Left ventricle myocardium inferior (tissue), 1 donor: Measurements from ENCODE around the gene BRINP2. TPM values are rescaled to one million over a fixed set of nuclear protein-coding genes. Genes with fewer than 3 reads are reported as not detected.
A peak's percentile ranks its signal among the peaks of the same experiment; 100 is the strongest.

ENCODE experiments used
- DNase-seq: peaks from one replicate; pipeline ENCODE4 v3.0.0-alpha.2; 2020
- H3K27ac ChIP-seq: fragments of 200-600 bp; replicated peaks from 2 replicates; pipeline ENCODE4 v1.8.0; 2021
- H3K27me3 ChIP-seq: fragments of 200-600 bp; 2 replicates; pipeline ENCODE4 v1.8.0; 2021; ENCODE audit warnings: low read depth
- H3K36me3 ChIP-seq: fragments of 200-600 bp; 2 replicates; pipeline ENCODE4 v1.8.0; 2021
- H3K4me1 ChIP-seq: fragments of 200-600 bp; 2 replicates; pipeline ENCODE4 v1.8.0; 2021
- H3K4me3 ChIP-seq: fragments of 200-600 bp; 2 replicates; pipeline ENCODE4 v1.8.0; 2021; ENCODE audit warnings: mild to moderate bottlenecking, moderate library complexity
- H3K9me3 ChIP-seq: fragments of 200-600 bp; replicated peaks from 2 replicates; pipeline ENCODE4 v1.8.0; 2021
- intact Hi-C: fragments of 100-400 bp; cut with micrococcal nuclease; formaldehyde crosslinking; loops from one replicate; pipeline ENCODE4 v1.11.0; 2022
- total RNA-seq: library from RNA; stranded (reverse); fragmentation: NEBNext Ultra II Directional; extraction: Animal tissue kit (Norgen Biotek cat#: 25700); gene quantifications from one replicate; pipeline ENCODE4 v1.2.1, GENCODE V29; 2021
- TF ChIP-seq, protein P1 (sequence below): fragments of 200-600 bp; IDR thresholded peaks from 2 replicates; pipeline ENCODE4 v1.8.0; 2021; ENCODE audit warnings: antibody characterized with exemption, mild to moderate bottlenecking, borderline replicate concordance
- donor health status: DM: no; HTN: yes; CAD: no; lungs with severe emphysema.

The BRINP2 gene
- total RNA-seq, 1 donor from 2014 or later = 0.66 TPM

DNA sequence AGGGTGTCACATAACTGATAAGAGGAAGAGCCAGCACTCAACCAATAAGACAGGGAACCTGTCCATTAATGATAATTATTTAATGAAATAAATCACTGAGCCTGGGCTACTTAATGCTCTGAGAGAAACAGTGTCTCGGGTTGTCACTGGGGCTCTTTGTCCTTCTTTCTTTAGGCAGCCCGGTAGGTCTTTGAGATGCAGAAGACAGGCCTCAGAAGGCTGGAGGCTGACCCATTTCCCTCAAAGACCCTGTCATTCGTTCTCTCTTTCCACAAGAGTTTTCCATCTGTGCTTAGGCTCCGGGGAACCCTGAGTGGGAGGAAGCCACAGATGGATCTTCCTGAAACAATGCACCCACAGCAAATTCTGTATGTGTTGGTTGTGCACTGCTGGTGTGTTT lies 68.2 kb downstream of the BRINP2 start:
- no peak for DNase-seq
- Histone ChIP-seq H3K36me3 (no peaks in the 10 kb centered on the region), H3K9me3 (no peaks in the 10 kb centered on the region), H3K27me3 (peaks cover 9% of the 10 kb centered on the region), H3K4me1 (no peaks in the 10 kb centered on the region), H3K27ac (no peak overlapping the region), H3K4me3 (no peak overlapping the region)
- TF ChIP-seq, protein P1, sequence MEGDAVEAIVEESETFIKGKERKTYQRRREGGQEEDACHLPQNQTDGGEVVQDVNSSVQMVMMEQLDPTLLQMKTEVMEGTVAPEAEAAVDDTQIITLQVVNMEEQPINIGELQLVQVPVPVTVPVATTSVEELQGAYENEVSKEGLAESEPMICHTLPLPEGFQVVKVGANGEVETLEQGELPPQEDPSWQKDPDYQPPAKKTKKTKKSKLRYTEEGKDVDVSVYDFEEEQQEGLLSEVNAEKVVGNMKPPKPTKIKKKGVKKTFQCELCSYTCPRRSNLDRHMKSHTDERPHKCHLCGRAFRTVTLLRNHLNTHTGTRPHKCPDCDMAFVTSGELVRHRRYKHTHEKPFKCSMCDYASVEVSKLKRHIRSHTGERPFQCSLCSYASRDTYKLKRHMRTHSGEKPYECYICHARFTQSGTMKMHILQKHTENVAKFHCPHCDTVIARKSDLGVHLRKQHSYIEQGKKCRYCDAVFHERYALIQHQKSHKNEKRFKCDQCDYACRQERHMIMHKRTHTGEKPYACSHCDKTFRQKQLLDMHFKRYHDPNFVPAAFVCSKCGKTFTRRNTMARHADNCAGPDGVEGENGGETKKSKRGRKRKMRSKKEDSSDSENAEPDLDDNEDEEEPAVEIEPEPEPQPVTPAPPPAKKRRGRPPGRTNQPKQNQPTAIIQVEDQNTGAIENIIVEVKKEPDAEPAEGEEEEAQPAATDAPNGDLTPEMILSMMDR = no peak
- intact Hi-C loops = no loop called here

DNA sequence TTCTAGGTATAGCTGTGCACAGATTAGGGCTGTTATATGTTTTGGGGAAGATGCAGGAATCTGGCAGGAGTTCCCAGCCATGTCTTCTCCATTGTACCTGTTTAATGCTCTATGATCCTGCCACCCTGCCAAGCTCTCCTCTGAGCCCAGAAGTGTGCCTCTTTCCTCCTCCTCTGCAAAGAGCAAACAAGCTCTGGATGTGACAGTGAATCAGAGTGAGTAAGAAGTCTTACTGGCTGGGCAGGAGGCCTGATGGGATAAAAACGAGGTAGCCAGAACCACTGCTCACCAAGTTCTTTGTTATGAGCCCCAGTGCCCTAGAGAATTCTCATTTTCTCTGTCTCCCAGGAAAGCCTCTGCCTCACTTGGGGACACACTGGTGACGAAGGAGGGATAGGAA lies 69.0 kb downstream of the BRINP2 start:
- no peak for DNase-seq
- TF ChIP-seq, protein P1 = no peak
- H3K4me1 ChIP-seq = no peaks in the 10 kb centered on the region
- H3K4me3 ChIP-seq = no peak overlapping the region
- peaks cover 9% of the 10 kb centered on the region for H3K27me3 ChIP-seq
- H3K9me3 ChIP-seq = no peaks in the 10 kb centered on the region
- intact Hi-C loops = loop anchor here (10.0 kb wide), 1 partner anchor 55 kb away; no protein-coding TSS in a partner anchor
- no peaks in the 10 kb centered on the region for H3K36me3 ChIP-seq
- H3K27ac ChIP-seq = no peak overlapping the region

DNA sequence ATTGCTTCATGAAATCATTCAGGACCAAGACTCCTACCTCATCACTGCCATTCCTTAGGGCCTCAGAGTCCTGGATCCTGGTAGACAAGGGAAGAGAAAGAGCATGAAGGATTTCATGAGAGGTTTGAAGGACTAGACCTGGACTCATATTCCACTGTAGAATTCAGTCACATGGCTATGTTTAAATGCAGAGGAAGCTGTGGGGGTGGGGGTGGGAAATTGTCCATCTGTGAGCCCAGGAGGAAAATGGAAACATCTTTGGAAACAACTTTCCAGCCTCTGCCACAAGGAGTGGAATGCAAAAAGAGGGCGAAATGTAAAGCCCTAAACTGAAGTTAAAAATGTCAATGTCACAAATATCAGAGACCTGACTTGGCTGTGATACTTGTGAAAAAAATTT lies 73.0 kb downstream of the BRINP2 start:
- intact Hi-C loops = loop anchor here (10.0 kb wide), 1 partner anchor 59 kb away; no protein-coding TSS in a partner anchor
- TF ChIP-seq, protein P1 = no peak
- Histone ChIP-seq H3K4me3 (no peak overlapping the region), H3K27me3 (peaks cover 9% of the 10 kb centered on the region), H3K4me1 (no peaks in the 10 kb centered on the region), H3K27ac (no peak overlapping the region), H3K9me3 (no peaks in the 10 kb centered on the region), H3K36me3 (no peaks in the 10 kb centered on the region)
- DNase-seq = no peak

DNA sequence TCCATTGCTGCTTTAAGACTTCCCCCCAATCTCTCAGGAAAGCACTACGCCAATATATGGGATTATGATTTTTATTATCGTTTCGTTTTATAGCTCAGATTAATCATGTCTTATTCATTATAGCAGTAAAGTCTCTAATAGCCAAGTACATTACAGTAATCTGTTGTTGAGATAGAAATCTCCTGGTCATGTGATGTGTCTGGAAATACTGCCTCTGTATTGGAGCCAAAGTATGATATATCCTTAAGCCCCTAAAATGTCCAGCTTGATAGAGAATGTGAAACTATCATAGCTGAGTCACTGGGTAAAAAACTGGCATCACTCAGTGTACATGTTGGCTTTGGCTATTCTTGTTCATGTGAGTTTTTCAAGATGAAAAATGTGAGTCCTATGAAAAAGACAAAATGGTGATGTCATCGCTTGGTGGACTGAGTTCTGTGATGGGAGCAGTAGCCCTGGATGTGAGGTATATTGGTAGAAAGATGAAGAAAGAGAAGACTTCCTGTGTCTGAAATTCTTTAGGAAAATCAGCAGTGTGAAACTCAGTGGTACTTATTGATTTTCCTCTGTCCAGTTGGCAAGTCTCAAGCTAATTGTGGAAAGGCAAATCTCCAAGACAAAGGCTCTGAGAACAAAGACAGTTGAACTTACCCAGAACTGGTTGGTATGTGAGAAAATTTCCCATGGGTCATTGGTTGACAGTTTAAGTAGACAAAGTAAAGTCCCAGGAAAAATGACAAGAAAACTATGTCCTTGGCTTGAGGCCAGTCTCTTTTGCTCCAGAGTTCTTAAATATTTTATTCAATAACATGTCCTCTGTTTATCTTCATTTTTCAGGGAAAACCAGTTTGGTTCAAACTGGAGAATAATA lies 76.2 kb downstream of the BRINP2 start:
- no peaks in the 10 kb centered on the region for H3K36me3 ChIP-seq
- no peaks in the 10 kb centered on the region for H3K27me3 ChIP-seq
- DNase-seq = no peak
- TF ChIP-seq, protein P1 = no peak
- no peak overlapping the region for H3K4me3 ChIP-seq
- intact Hi-C loops = loop anchor here (10.0 kb wide), 1 partner anchor 62 kb away; no protein-coding TSS in a partner anchor
- no peaks in the 10 kb centered on the region for H3K4me1 ChIP-seq
- H3K27ac ChIP-seq = peak overlapping the region; percentile 40
- no peaks in the 10 kb centered on the region for H3K9me3 ChIP-seq

DNA sequence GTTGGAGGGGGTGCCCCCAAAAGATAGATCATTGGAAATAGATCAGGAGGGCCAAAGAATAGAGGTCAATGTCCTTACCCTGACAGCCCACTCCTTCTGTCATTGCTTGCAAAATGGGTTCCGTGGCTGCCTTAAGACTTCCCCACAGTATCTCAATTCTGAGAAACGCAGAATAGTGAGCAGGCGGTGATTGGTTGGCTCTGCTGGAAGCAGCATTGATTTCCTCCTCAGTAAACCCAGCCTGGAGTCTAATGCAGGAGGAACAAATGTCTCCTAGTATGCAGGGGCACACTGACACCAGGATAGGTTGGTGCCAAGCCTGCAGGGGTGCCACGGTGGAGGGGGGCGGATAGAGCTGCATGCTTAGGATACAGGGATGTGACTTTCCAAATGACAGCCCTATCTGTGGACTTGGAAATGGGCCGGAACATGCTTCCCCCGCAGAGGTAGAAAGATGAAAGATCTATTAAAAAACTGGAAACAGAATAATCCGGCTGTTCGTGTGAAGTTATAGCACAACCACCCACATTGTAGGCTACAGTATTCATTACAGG lies 76.9 kb downstream of the BRINP2 start:
- H3K27ac ChIP-seq = peak overlapping the region; percentile 17

More for the DNA sequence above, 76.9 kb downstream of the BRINP2 start:
- H3K4me1 ChIP-seq = no peaks in the 10 kb centered on the region
- no peak overlapping the region for H3K4me3 ChIP-seq
- TF ChIP-seq, protein P1 = no peak
- H3K36me3 ChIP-seq = no peaks in the 10 kb centered on the region
- H3K9me3 ChIP-seq = no peaks in the 10 kb centered on the region
- no peak for DNase-seq
- H3K27me3 ChIP-seq = peaks cover under 1% of the 10 kb centered on the region
- intact Hi-C loops = loop anchor here (10.0 kb wide), 1 partner anchor 63 kb away; no protein-coding TSS in a partner anchor
